VCaP (cell line): ENCODE measurements around the gene AMZ2.
A peak's percentile ranks its signal among the peaks of the same experiment; 100 is the strongest.
"Not testable (repeated sequence)": the region's sequence is repeated elsewhere in the genome, so short reads cannot be mapped to it uniquely, and the experiment has no call there.

Source experiments
- H3K27ac ChIP-seq: fragments of 450-650 bp; 2 replicates; pipeline ENCODE4 v1.5.1; 2017
- TF ChIP-seq, protein P1 (sequence below): fragments of 450-650 bp; conservative IDR thresholded peaks from 2 replicates; pipeline ENCODE4 v1.5.1; 2017; ENCODE audit warnings: mild to moderate bottlenecking, moderate library complexity

Gene AMZ2

GRCh38 chr17:68205251-68205807 lies 42.5 kb upstream of the AMZ2 start:
- peak overlapping the region; percentile 78 for H3K27ac ChIP-seq
- TF ChIP-seq, protein P1, sequence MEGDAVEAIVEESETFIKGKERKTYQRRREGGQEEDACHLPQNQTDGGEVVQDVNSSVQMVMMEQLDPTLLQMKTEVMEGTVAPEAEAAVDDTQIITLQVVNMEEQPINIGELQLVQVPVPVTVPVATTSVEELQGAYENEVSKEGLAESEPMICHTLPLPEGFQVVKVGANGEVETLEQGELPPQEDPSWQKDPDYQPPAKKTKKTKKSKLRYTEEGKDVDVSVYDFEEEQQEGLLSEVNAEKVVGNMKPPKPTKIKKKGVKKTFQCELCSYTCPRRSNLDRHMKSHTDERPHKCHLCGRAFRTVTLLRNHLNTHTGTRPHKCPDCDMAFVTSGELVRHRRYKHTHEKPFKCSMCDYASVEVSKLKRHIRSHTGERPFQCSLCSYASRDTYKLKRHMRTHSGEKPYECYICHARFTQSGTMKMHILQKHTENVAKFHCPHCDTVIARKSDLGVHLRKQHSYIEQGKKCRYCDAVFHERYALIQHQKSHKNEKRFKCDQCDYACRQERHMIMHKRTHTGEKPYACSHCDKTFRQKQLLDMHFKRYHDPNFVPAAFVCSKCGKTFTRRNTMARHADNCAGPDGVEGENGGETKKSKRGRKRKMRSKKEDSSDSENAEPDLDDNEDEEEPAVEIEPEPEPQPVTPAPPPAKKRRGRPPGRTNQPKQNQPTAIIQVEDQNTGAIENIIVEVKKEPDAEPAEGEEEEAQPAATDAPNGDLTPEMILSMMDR = peak; percentile 91

GRCh38 chr17:68205808-68206720 lies 41.8 kb upstream of the AMZ2 start:
- peak overlapping the region; percentile 78 for H3K27ac ChIP-seq
- TF ChIP-seq, protein P1 = no peak

GRCh38 chr17:68207651-68208253 lies 40.1 kb upstream of the AMZ2 start:
- TF ChIP-seq, protein P1 = no peak
- H3K27ac ChIP-seq = no peak overlapping the region

DNA sequence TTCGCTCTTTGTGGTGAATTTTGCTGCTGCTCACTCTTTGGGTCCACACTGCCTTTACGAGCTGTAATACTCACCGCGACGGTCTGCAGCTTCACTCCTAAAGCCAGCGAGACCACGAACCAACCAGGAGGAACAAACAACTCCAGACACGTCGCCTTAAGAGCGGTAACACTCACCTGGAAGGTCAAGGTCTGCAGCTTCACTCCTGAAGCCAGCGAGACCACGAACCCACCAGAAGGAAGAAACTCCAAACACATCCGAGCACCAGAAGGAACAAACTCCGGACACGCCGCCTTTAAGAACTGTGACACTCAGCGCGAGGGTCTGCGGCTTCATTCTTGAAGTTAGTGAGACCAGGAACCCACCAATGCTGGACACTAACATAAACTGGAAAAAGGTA lies 39.2 kb upstream of the AMZ2 start:
- H3K27ac ChIP-seq = not testable (repeated sequence)

DNA sequence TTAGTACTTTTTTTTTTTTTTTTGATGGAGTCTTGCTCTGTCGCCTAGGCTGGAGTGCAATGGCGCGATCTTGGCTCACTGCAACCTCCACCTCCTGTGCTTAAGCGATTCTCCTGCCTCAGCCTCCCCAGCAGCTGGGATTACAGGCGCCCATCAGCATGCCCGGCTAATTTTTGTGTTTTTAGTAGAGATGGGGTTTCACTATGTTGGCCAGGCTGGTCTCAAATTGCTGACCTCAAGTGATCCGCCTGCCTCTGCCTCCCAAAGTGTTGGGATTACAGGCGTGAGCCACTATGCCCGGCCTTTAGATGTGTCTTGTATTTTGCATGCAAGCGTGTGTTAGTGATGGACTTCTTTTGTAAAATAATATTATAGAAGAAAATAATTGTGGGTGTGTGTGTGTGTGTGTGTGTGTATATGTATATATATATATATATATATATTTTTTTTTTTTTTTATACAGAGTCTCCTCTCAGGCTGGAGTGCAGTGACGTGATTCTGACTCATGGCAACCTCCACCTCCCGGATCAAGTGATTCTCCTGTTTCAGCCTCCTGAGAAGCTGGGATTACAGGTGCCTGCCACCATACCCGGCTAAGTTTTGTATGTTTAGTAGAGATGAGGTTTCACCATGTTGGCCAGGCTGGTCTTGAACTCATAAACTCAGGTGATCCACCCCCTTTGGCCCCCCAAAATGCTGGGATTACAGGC lies 38.5 kb upstream of the AMZ2 start:
- not testable (repeated sequence) for H3K27ac ChIP-seq

DNA sequence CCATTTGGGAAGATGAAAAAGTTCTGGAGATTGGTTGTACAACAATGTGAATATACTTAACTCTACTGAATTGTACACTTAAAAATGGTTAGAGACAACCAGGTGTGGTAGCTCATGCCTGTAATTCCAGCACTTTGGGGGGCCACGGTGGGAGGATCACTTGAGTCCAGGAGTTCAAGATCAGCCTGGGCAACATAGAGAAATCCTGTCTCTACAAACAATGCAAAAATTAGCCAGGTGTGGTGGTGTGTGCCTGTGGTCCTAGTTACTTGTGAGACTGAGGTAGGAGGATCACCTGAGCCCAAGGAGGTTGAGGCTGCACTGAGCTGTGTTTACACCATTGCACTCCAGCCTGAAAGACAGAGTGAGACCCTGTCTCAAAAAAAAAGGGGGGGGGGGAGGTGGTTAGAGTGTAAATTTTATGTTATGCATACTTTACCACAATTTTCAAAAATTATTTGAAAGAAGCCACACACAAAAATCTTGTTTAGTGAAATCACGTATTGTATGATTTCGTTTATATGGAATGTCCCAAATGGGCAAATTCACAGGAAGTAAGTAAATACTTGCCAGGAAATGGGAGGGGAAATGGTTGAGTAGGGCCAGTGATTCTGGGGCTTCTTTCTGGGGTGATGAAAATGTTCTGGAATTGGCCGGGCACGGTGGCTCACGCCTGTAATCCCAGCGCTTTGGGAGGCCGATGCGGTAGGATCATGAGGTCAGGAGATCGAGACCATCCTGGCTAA lies 37.1 kb upstream of the AMZ2 start:
- no peak overlapping the region for H3K27ac ChIP-seq
- TF ChIP-seq, protein P1 = no peak

DNA sequence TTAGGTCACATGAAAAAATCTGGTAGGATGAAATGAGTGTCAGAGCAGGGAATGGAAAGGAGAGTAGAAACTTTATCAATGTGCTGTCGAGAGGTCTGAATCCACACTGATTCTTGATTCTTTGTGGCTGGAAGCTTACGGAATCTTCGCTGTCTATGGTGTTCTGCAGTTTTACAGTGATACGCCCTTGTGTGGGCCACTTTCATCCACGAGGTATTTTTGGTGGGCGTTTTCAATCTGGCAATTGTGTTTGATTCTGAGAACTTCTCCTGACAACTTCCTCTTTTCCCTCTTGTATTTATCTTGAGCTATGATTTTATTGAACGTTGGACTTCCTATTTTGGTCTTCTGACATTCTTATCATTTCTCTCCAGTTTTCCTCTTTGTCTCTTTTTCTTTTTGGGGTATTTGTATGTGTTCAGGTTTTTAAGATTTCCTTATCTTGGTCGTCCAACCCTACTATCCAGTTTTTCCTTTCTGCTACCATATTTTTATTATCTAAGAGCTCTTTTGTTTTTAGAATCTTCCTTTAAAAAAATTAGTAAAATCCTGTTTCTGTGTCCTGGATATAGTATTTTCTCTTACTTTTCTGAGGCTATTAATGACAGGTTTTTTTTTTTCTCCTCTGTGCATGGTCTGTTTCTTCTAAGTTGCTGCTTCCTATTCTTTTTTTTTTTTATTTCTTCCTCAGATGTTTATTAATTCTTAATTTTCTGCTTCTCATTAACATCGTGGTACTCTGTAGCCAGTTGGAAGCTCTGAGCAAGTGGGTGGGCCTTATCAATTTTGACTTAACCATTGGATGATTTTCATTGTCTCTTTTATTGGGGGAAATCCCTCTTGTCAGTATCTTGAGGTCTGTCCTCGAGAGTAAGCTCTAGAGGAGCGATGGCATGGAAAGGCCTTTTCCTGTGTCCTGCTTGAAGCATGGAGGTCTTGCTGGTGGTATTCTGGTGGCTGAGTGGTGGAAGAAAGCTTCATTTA lies 34.1 kb upstream of the AMZ2 start:
- not testable (repeated sequence) for H3K27ac ChIP-seq

GRCh38 chr17:68215453-68215852 lies 32.4 kb upstream of the AMZ2 start:
- not testable (repeated sequence) for H3K27ac ChIP-seq

DNA sequence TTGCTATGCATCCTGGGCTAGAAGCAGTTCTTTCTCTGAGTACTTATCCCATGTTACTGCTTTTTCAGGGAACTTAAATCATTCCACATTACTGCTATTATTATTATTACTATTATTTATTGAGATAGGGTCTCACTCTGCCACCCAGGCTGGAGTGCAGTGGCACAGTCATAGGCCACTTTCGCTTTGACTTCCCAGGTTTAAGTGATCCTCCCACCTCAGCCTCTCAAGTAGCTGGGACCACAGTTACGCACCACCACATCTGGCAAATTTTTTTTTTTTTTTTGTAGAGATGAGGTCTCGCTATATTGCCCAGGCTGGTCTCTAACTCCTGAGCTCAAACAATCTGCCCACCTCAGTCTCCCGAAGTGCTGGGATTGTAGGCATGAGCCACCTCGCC lies 28.4 kb upstream of the AMZ2 start:
- H3K27ac ChIP-seq = not testable (repeated sequence)

GRCh38 chr17:68220186-68220585 lies 27.7 kb upstream of the AMZ2 start:
- H3K27ac ChIP-seq = not testable (repeated sequence)

- not testable (repeated sequence) for H3K27ac ChIP-seq
These were observed 27.1 kb upstream of the AMZ2 start for GRCh38 chr17:68220786-68221185.
